ENCODE data around the gene NEO1.

The NEO1 gene

GRCh38 chr15:73349191-73349590 lies 296.9 kb downstream of the NEO1 start:
- in situ Hi-C loops (cut with HindIII; ENCODE audit: low pct_ligation_motif_present, low pct_unique_long_range_greater_than_20kb, low sequenced_read_pairs) = no loop called here
- DNase-seq = no peak

DNA sequence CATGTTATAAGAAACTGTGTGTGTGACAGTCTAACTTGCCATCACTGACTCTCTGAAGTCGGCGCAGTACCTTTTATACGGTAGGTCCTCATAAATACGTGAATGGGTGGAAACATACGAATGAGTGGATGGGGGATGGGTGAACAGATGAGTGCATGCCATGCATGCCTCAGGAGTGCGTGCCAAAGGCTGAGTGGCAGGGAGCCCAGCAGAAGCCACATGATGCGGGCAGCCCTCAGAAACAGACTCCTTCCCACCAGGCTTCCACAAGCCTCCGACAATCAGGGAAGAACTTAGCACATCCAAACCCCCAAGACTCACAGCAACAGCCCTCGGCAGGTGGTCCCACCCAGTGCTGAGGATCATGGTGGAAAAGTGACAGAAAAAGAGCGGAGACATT lies 299.8 kb downstream of the NEO1 start:
- DNase-seq = no peak

DNA sequence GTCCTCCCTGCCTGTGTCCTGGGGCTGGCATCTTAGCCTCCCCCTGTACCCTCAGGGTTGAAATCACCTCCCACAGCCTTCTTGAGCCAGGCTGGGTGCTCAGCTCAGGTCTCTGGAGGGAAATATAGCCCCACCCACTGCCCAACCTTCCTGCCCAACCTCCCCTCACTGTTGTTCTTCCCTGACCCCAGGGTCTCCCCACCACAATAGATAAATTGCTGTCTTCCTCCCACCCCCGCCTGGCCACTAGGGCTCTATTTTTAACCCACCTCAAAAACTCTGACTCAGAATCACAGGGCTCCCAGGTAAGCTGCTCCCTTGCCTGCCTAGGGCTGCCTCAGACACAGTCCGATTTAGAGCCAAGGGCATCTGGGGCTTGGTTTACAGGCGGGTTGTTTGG lies 301.5 kb downstream of the NEO1 start:
- DNase-seq = no peak
- in situ Hi-C loops (cut with HindIII; ENCODE audit: low pct_ligation_motif_present, low pct_unique_long_range_greater_than_20kb, low sequenced_read_pairs) = no loop called here

More for the DNA sequence above, 299.8 kb downstream of the NEO1 start:
- in situ Hi-C loops (cut with HindIII; ENCODE audit: low pct_ligation_motif_present, low pct_unique_long_range_greater_than_20kb, low sequenced_read_pairs) = no loop called here

DNA sequence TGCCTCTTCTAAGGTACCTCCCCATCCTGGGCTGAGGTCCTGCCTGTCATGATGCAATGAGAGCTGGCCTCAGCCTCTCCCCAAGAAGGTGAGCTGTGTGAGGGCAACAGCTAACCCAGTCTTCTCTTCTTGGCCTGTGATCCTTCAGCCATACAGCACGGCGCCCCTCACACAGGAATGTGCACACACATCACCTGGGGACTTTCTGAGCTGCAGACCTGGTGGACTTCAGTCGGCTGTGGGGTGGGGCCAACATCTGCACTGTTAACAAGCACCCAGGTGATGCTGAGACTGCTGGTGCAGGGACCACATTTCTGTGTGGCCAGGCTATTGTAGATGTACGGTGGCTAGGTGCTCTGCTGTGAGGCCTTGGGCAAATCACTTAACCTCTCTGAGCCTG lies 302.0 kb downstream of the NEO1 start:
- DNase-seq = no peak
- in situ Hi-C loops (cut with HindIII; ENCODE audit: low pct_ligation_motif_present, low pct_unique_long_range_greater_than_20kb, low sequenced_read_pairs) = no loop called here

Measured in ACHN (cell line).